A673 (cell line): ENCODE results near the gene SH3D19.

Experiments
- EZH2 ChIP-seq: fragments of 200-600 bp; sonication (generic); IDR thresholded peaks from 2 replicates; pipeline ENCODE4 v1.6.1; 2017; ENCODE audit warnings: borderline replicate concordance, low read depth, mild to moderate bottlenecking, mixed read lengths, antibody characterized with exemption, low read length; ENCODE audit not compliant: poor library complexity, severe bottlenecking
- TF ChIP-seq, protein P1 (sequence below): fragments of 300-800, 200-600 bp; sonication (generic); conservative IDR thresholded peaks from 2 replicates; pipeline ENCODE4 v1.5.1; 2017; ENCODE audit warnings: low read depth, mild to moderate bottlenecking, antibody characterized with exemption, low read length, moderate library complexity, mixed read lengths

DNA sequence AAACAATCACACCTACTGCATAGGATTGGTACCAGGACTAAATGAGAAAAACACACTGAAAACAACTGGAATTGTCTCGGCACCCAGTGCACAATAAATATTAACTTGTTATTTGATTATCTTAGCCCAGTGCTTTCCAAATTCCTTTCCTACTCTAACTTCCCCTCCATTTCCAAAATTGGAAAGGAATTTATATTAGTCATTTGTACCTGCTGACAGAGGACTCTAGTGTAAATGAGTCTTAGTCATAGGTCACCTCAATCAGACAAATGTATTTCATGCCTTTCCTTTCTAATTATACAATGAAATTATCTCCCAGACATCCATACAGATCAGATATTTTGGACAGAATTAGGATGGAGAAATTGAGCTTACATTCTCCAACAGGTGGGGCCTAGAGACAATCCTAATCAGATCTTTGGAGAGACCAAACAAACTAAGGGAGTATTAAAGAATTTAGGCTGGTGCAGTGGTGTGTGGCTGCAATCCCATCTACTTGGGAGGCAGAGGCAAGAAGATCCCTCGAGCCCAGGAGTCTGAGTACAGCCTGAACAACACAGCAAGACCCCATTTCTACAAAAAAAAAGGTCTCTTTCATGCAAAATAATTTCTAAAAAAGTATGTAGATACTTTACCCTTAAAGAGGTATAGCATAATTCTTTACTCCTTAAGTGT, 10.1 kb downstream of the SH3D19 start:
- TF ChIP-seq, protein P1, sequence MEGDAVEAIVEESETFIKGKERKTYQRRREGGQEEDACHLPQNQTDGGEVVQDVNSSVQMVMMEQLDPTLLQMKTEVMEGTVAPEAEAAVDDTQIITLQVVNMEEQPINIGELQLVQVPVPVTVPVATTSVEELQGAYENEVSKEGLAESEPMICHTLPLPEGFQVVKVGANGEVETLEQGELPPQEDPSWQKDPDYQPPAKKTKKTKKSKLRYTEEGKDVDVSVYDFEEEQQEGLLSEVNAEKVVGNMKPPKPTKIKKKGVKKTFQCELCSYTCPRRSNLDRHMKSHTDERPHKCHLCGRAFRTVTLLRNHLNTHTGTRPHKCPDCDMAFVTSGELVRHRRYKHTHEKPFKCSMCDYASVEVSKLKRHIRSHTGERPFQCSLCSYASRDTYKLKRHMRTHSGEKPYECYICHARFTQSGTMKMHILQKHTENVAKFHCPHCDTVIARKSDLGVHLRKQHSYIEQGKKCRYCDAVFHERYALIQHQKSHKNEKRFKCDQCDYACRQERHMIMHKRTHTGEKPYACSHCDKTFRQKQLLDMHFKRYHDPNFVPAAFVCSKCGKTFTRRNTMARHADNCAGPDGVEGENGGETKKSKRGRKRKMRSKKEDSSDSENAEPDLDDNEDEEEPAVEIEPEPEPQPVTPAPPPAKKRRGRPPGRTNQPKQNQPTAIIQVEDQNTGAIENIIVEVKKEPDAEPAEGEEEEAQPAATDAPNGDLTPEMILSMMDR: no peak
- TF ChIP-seq EZH2: no peak
